SK-N-SH treated with all-trans-retinoic acid at 6 μM for 48 hours (cell line): ENCODE measurements around the gene TXNDC5.

Experiments
- ATAC-seq: fragments of 200-7000 bp; cut with Tn5 transposase; 3 replicates; pipeline ENCODE4 v1.9.1; 2020; ENCODE audit warnings: mild to moderate bottlenecking, moderate library complexity
- BACH2 ChIP-seq: fragments of 250-450 bp; sonication (Bioruptor Pico); IDR thresholded peaks from 2 replicates; pipeline ENCODE4 v1.9.0; 2021; ENCODE audit warnings: mild to moderate bottlenecking, borderline replicate concordance
- CSDC2 ChIP-seq: fragments of 250-450 bp; sonication (Bioruptor Pico); IDR thresholded peaks from 2 replicates; pipeline ENCODE4 v1.5.0; 2020; ENCODE audit warnings: mild to moderate bottlenecking, moderate library complexity
- CSRNP3 ChIP-seq: fragments of 250-450 bp; sonication (Bioruptor Pico); IDR thresholded peaks from 2 replicates; pipeline ENCODE4 v1.5.1; 2021; ENCODE audit warnings: mild to moderate bottlenecking, moderate library complexity
- ESRRG ChIP-seq: fragments of 250-450 bp; sonication (Bioruptor Pico); IDR thresholded peaks from 2 replicates; pipeline ENCODE4 v1.6.1; 2021; ENCODE audit warnings: mild to moderate bottlenecking
- ISL1 ChIP-seq: fragments of 250-450 bp; sonication (Bioruptor Pico); IDR thresholded peaks from 2 replicates; pipeline ENCODE4 v2.1.2; 2022; ENCODE audit warnings: mild to moderate bottlenecking, moderate library complexity
- OSR1 ChIP-seq: fragments of 250-450 bp; sonication (Bioruptor Pico); IDR thresholded peaks from 2 replicates; pipeline ENCODE4 v1.8.0; 2022; ENCODE audit warnings: moderate library complexity, mild to moderate bottlenecking, inconsistent platforms
- PATZ1 ChIP-seq: fragments of 250-450 bp; sonication (Bioruptor Pico); IDR thresholded peaks from 2 replicates; pipeline ENCODE4 v1.8.0; 2020; ENCODE audit warnings: mild to moderate bottlenecking, moderate library complexity, borderline replicate concordance
- PPARA ChIP-seq: fragments of 250-450 bp; sonication (Bioruptor Pico); IDR thresholded peaks from 2 replicates; pipeline ENCODE4 v1.5.0; 2020; ENCODE audit warnings: mild to moderate bottlenecking, borderline replicate concordance
- RARB ChIP-seq: fragments of 250-450 bp; sonication (Bioruptor Pico); IDR thresholded peaks from 2 replicates; pipeline ENCODE4 v1.8.0; 2021; ENCODE audit warnings: mild to moderate bottlenecking, moderate library complexity
- SNAI2 ChIP-seq: fragments of 250-450 bp; sonication (Bioruptor Pico); IDR thresholded peaks from 2 replicates; pipeline ENCODE4 v1.5.0; 2020; ENCODE audit warnings: mild to moderate bottlenecking, moderate library complexity
- TCF4 ChIP-seq: fragments of 250-450 bp; sonication (Bioruptor Pico); IDR thresholded peaks from 2 replicates; pipeline ENCODE4 v1.8.0; 2021; ENCODE audit warnings: mild to moderate bottlenecking, moderate library complexity, borderline replicate concordance
- TOX ChIP-seq: fragments of 250-450 bp; sonication (Bioruptor Pico); IDR thresholded peaks from 2 replicates; pipeline ENCODE4 v1.8.0; 2021; ENCODE audit warnings: mild to moderate bottlenecking, moderate library complexity, borderline replicate concordance
- TSHZ2 ChIP-seq: fragments of 250-450 bp; sonication (Bioruptor Pico); IDR thresholded peaks from 2 replicates; pipeline ENCODE4 v1.5.0; 2020; ENCODE audit warnings: mild to moderate bottlenecking, moderate library complexity
- ZFP30 ChIP-seq: fragments of 450-650 bp; formaldehyde crosslinking; IDR thresholded peaks from 2 replicates; pipeline ENCODE4 v1.5.0; 2022; ENCODE audit warnings: mild to moderate bottlenecking, moderate library complexity
- ZNF565 ChIP-seq: fragments of 450-650 bp; formaldehyde crosslinking; conservative IDR thresholded peaks from 2 replicates; pipeline ENCODE4 v1.5.0; 2020; ENCODE audit warnings: low read depth, mild to moderate bottlenecking, moderate library complexity
- ZNF8 ChIP-seq: fragments of 450-650 bp; formaldehyde crosslinking; IDR thresholded peaks from 2 replicates; pipeline ENCODE4 v1.5.0; 2020; ENCODE audit warnings: mild to moderate bottlenecking, moderate library complexity
- TF ChIP-seq, protein P1 (sequence below): fragments of 250-450 bp; sonication (Bioruptor Pico); IDR thresholded peaks from 2 replicates; pipeline ENCODE4 v1.8.0; 2021; ENCODE audit warnings: low read depth, mild to moderate bottlenecking, moderate library complexity, borderline replicate concordance

Gene TXNDC5

GRCh38 chr6:7888587-7889357, 21.8 kb downstream of the TXNDC5 start (continued):
- no peak for TF ChIP-seq TSHZ2 (CRISPR knock-in tag)
- no peak for TF ChIP-seq ZNF565 (CRISPR knock-in tag)
- TF ChIP-seq CSDC2 (CRISPR knock-in tag): no peak
- TF ChIP-seq TOX (CRISPR knock-in tag): no peak
- TF ChIP-seq CSRNP3 (CRISPR knock-in tag): no peak
- TF ChIP-seq ESRRG (CRISPR knock-in tag): no peak
- no peak for TF ChIP-seq SNAI2 (CRISPR knock-in tag)

DNA sequence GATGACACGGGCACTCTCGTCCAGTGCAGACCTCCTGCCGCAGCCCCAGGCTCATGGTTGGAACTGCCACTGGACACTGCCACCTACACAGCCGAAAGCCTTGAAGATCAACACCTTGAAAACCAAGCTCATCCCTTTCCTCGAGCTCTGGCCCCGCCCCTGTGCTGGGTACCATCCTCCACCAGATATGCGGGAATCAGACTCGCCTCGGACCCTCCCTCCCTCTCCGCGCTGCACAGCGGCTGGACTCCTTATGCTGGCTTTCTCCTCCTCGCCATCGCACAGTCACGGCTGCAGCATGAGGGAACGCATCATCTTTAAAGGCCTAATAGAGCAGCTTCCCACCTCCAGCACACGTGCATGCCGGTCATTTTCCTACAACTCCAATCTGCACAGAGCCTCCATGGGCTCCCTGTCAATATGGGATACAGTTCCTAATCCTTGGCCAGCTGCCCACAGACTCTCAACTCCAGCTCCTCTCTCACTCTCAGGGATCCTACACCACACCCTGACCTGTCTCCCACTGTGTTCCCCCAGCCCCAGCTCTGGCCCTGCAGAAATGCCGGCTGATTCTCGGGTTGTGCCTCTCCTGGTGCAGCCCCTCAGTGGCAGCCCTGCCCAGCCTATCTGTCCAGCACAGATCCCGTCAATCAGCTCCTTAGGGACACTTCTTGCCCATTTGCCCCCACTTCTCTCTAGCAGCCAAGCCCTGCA, 23.2 kb downstream of the TXNDC5 start:
- ATAC-seq: no peak
- TF ChIP-seq CSRNP3 (CRISPR knock-in tag) (no peak), BACH2 (CRISPR knock-in tag) (no peak), ESRRG (CRISPR knock-in tag) (no peak), PATZ1 (CRISPR knock-in tag) (no peak), ISL1 (CRISPR knock-in tag) (no peak), ZFP30 (CRISPR knock-in tag) (no peak), CSDC2 (CRISPR knock-in tag) (no peak), OSR1 (CRISPR knock-in tag) (no peak)
- TF ChIP-seq, protein P1, sequence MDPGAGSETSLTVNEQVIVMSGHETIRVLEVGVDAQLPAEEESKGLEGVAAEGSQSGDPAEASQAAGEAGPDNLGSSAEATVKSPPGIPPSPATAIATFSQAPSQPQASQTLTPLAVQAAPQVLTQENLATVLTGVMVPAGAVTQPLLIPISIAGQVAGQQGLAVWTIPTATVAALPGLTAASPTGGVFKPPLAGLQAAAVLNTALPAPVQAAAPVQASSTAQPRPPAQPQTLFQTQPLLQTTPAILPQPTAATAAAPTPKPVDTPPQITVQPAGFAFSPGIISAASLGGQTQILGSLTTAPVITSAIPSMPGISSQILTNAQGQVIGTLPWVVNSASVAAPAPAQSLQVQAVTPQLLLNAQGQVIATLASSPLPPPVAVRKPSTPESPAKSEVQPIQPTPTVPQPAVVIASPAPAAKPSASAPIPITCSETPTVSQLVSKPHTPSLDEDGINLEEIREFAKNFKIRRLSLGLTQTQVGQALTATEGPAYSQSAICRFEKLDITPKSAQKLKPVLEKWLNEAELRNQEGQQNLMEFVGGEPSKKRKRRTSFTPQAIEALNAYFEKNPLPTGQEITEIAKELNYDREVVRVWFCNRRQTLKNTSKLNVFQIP: no peak

DNA sequence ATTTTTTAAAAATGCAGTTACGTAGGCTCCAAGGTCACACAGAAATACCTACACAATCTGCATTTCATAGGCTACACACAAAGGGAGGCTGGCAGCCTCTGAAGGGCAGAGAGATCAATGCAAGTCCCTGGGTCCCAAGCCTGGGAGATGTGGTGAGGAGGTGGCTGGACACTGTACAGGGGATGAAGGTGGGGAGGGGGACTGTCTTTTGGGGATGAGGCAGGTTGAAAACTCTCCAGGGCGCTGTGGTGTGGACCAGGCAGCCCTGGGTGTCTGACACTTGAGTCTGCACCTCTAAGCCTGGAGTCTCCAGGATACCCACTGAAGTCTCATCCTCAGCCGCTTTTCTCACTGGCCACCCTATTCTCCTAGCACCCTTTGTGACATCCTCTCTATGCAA, 24.5 kb downstream of the TXNDC5 start:
- TF ChIP-seq TCF4 (CRISPR knock-in tag) (no peak), PPARA (CRISPR knock-in tag) (no peak), SNAI2 (CRISPR knock-in tag) (no peak), PATZ1 (CRISPR knock-in tag) (no peak), ZNF8 (no peak), RARB (CRISPR knock-in tag) (no peak), CSRNP3 (CRISPR knock-in tag) (no peak), ZNF565 (CRISPR knock-in tag) (no peak)
- no peak for ATAC-seq
